GM12878 (cell line): ENCODE measurements around the gene MARCHF2. TPM values are rescaled to one million over a fixed set of nuclear protein-coding genes. Genes with fewer than 3 reads are reported as not detected.

Source experiments
- ATAC-seq: fragments of 200-7000 bp; cut with Tn5 transposase; 3 replicates; pipeline ENCODE4 v1.9.1; 2020; ENCODE audit warnings: mild to moderate bottlenecking, moderate library complexity
- BruUV-seq: library from RNA; stranded (reverse); fragments of 400-500 nt; replicated peaks from 2 replicates; lab custom pipeline; 2021; lab: Mats Ljungman, UMichigan
- CTCF ChIA-PET: fragments of 300-600 bp; sonication (Branson Sonifier 250); formaldehyde crosslinking; extraction: SDS; loops from one replicate; lab custom pipeline; 2021; ENCODE audit warnings: inconsistent platforms; lab: Yijun Ruan, JAX
- POLR2A ChIA-PET: fragments of 350-600 bp; formaldehyde crosslinking; extraction: SDS; loops from one replicate; lab custom pipeline; 2021; ENCODE audit warnings: inconsistent platforms; lab: Charles Lee
- RAD21 ChIA-PET: fragments of 300-600 bp; sonication (Branson Sonifier 250); formaldehyde crosslinking; loops from one replicate; lab custom pipeline; 2023; ENCODE audit warnings: antibody characterized with exemption; ENCODE audit not compliant: unreplicated experiment; lab: Charles Lee
- SMC1A ChIA-PET: fragments of 300-600 bp; sonication (Branson Sonifier 250); formaldehyde crosslinking; loops from one replicate; lab custom pipeline; 2023; ENCODE audit not compliant: unreplicated experiment, uncharacterized antibody; lab: Charles Lee
- DNase-seq: peaks from one replicate; pipeline ENCODE4 v3.0.0-alpha.2; 2011; ENCODE audit warnings: low read depth, low spot score
- FAIRE-seq: peaks from 3 replicates; lab custom pipeline; 2011; peaks lifted over from hg19 to GRCh38; lab: Jason Lieb, UNC
- H2AFZ ChIP-seq: 2 replicates; pipeline ENCODE4 v1.6.0; 2011; ENCODE audit warnings: low read depth, low read length, control low read depth; ENCODE audit not compliant: control insufficient read depth
- H3K27ac ChIP-seq: 2 replicates; pipeline ENCODE4 v1.5.1; 2011; ENCODE audit warnings: control low read depth; ENCODE audit not compliant: control insufficient read depth, insufficient read depth
- H3K27me3 ChIP-seq, 2 experiments: replicated peaks in 1 of 2; 2 replicates each; pipeline versions ENCODE4 v1.6.0 to v1.6.1; 2011; ENCODE audit warnings: low read length in 1 of 2; ENCODE audit not compliant: control insufficient read depth in 2 of 2, insufficient read depth in 2 of 2
- H3K36me3 ChIP-seq, 2 experiments: 2 replicates each; pipeline ENCODE4 v1.5.1; 2011; ENCODE audit warnings: low read length in 1 of 2; ENCODE audit not compliant: control insufficient read depth in 2 of 2, insufficient read depth in 2 of 2
- H3K4me1 ChIP-seq: 2 replicates; pipeline ENCODE4 v1.6.1; 2011; ENCODE audit warnings: mild to moderate bottlenecking, low read length, moderate library complexity, mixed read lengths; ENCODE audit not compliant: control insufficient read depth, insufficient read depth
- H3K4me2 ChIP-seq: 2 replicates; pipeline ENCODE4 v1.6.0; 2011; ENCODE audit warnings: control low read depth; ENCODE audit not compliant: control insufficient read depth, insufficient read depth
- H3K4me3 ChIP-seq: fragments of 200-600 bp; sonication (generic); 2 replicates; pipeline ENCODE4 v1.5.1; 2016
- H3K79me2 ChIP-seq: 2 replicates; pipeline ENCODE4 v1.6.0; 2011; ENCODE audit warnings: low read length; ENCODE audit not compliant: control insufficient read depth, insufficient read depth
- H3K9ac ChIP-seq: 2 replicates; pipeline ENCODE4 v1.8.0; 2011; ENCODE audit warnings: low read length, control low read depth, mixed read lengths; ENCODE audit not compliant: control insufficient read depth, insufficient read depth
- H3K9me3 ChIP-seq: replicated peaks from 3 replicates; pipeline ENCODE4 v1.5.1; 2011; ENCODE audit warnings: mild to moderate bottlenecking, low read length; ENCODE audit not compliant: control insufficient read depth, insufficient read depth
- H4K20me1 ChIP-seq: 2 replicates; pipeline ENCODE4 v1.6.0; 2011; ENCODE audit not compliant: control insufficient read depth, insufficient read depth
- CBX3 ChIP-seq: fragments of 200-600 bp; sonication (generic); IDR thresholded peaks from 2 replicates; pipeline ENCODE4 v1.6.1; 2016; ENCODE audit warnings: low read depth, borderline replicate concordance
- CBX5 ChIP-seq: sonication (generic); IDR thresholded peaks from 2 replicates; pipeline ENCODE4 v1.6.1; 2016; ENCODE audit warnings: low read depth, moderate library complexity, mild to moderate bottlenecking, inconsistent platforms
- ESRRA ChIP-seq: IDR thresholded peaks from 2 replicates; pipeline ENCODE4 v1.6.1; 2012; ENCODE audit warnings: mild to moderate bottlenecking, low read length, improper control_type of control experiment
- HCFC1 ChIP-seq: fragments of 150-350 bp; IDR thresholded peaks from 2 replicates; pipeline ENCODE4 v1.6.1; 2014; ENCODE audit warnings: low read length
- IRF5 ChIP-seq: fragments of 450-650 bp; IDR thresholded peaks from 2 replicates; pipeline ENCODE4 v1.6.1; 2017; ENCODE audit warnings: borderline replicate concordance
- POU2F2 ChIP-seq: IDR thresholded peaks from 3 replicates; pipeline ENCODE4 v1.6.1; 2011; ENCODE audit warnings: low read depth, mild to moderate bottlenecking, low read length, borderline replicate concordance
- RELB ChIP-seq: fragments of 450-650 bp; IDR thresholded peaks from 2 replicates; pipeline ENCODE4 v1.6.1; 2017; ENCODE audit warnings: low read depth, mild to moderate bottlenecking, moderate library complexity
- STAT3 ChIP-seq: IDR thresholded peaks from 2 replicates; pipeline ENCODE4 v1.6.1; 2011; ENCODE audit warnings: low read depth, low read length, improper control_type of control experiment
- SUPT20H ChIP-seq: IDR thresholded peaks from 2 replicates; pipeline ENCODE4 v1.6.1; 2011; ENCODE audit warnings: low read depth, mild to moderate bottlenecking, low read length, moderate library complexity, borderline replicate concordance; ENCODE audit not compliant: control insufficient read depth
- TCF12 ChIP-seq: IDR thresholded peaks from 2 replicates; pipeline ENCODE4 v1.6.1; 2011; ENCODE audit warnings: low read depth, mild to moderate bottlenecking, low read length
- YBX1 ChIP-seq: fragments of 450-650 bp; IDR thresholded peaks from 2 replicates; pipeline ENCODE4 v1.6.1; 2016; ENCODE audit warnings: antibody characterized with exemption
- ZBTB33 ChIP-seq: fragments of 450-650 bp; IDR thresholded peaks from 2 replicates; pipeline ENCODE4 v1.6.1; 2017; ENCODE audit warnings: mild to moderate bottlenecking
- WGBS: methylation state at CpG from one replicate; pipeline ENCODE4 v1.1.6; 2016; ENCODE audit warnings: low lambda C conversion rate; ENCODE audit not compliant: insufficient replicate concordance, insufficient coverage; ENCODE audit errors: missing lambda C conversion rate; 5-methylcytosine and 5-hydroxymethylcytosine counted together
- in situ Hi-C: fragments of 300-500 bp; cut with MboI; formaldehyde crosslinking; loops from 9 replicates; pipeline ENCODE4 v1.14.3; 2018; ENCODE audit warnings: mixed read lengths
- intact Hi-C: fragments of 100-400 bp; cut with micrococcal nuclease; formaldehyde crosslinking; loops from one replicate; pipeline ENCODE4 v1.14.2; 2022; ENCODE audit not compliant: unreplicated experiment
- polyA plus RNA-seq, 11 experiments: library from polyadenylated mRNA; depleted of rRNA in 4 of 11; unstranded in 6 of 11; stranded (reverse) in 5 of 11; fragments of >200 nt; fragmentation: Nextera tagmentation in 4 of 11; fragmentation: Illumina TruSeq in 1 of 11; extraction: Ambion mirVana in 4 of 11; extraction: Trizol in 1 of 11; gene quantifications; 1 replicate in 1 of 11; 2 replicates in 10 of 11; pipeline versions ENCODE4 v1.2.1 to v1.2.3, GENCODE V29; 2011 to 2016; ENCODE audit warnings: inconsistent platforms in 2 of 11, missing spikeins in 2 of 11, low read depth in 1 of 11
- total RNA-seq, 4 experiments: library from RNA; depleted of rRNA in 3 of 4; stranded (reverse); fragments of >200 nt in 3 of 4; fragmentation: Illumina TruSeq in 1 of 4; extraction: Trizol in 1 of 4; gene quantifications; 2 replicates each; pipeline versions ENCODE4 v1.2.1 to v1.2.3, GENCODE V29; 2013 to 2021
- TF ChIP-seq, protein P1 (sequence below): IDR thresholded peaks from 2 replicates; pipeline ENCODE4 v1.6.1; 2012; ENCODE audit warnings: mild to moderate bottlenecking, low read depth, low read length

MARCHF2 gene
- total and polyA plus RNA-seq, 10 of the 15 experiments (the other 5 are each of a cell fraction or from before 2014, with no cell fraction given) = 1.6 to 30.3 (median 10.8) TPM

DNA sequence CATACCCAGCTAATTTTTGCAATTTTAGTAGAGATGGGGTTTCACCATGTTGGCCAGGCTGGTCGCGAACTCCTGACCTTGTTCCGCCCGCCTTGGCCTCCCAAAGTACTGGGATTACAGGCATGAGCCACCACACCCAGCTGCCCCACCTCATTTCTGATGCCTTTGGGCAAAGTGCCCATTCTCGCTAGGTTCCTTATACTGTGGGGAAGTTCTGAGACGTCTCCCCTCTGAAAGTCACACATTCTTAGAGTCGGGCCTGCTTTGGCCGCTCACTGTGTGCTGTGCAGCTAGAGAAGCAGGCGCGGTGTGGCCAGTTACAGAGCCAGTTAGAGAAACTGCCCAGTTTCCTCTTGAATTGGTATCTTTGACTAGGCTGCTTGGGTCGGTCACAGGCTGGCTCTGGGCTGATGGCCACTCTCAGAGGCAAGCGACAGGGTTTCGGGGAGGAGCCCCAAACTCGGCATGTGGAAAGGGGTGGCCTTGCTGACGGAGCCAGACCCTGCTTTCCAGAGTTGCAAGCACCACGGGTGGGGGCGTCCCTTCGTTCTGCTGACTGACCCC is 71.3 kb downstream of the MARCHF2 start (continued):
- no peak for TF ChIP-seq IRF5
- TF ChIP-seq, all 136 proteins: peak for 0

DNA sequence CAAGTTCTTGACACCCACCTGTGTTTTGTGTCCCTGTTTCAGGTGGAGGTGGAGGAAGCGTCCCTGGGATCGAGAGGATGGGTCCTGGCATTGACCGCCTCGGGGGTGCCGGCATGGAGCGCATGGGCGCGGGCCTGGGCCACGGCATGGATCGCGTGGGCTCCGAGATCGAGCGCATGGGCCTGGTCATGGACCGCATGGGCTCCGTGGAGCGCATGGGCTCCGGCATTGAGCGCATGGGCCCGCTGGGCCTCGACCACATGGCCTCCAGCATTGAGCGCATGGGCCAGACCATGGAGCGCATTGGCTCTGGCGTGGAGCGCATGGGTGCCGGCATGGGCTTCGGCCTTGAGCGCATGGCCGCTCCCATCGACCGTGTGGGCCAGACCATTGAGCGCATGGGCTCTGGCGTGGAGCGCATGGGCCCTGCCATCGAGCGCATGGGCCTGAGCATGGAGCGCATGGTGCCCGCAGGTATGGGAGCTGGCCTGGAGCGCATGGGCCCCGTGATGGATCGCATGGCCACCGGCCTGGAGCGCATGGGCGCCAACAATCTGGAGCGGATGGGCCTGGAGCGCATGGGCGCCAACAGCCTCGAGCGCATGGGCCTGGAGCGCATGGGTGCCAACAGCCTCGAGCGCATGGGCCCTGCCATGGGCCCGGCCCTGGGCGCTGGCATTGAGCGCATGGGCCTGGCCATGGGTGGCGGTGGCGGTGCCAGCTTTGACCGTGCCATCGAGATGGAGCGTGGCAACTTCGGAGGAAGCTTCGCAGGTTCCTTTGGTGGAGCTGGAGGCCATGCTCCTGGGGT is 72.7 kb downstream of the MARCHF2 start:
- no peak overlapping the region for H3K27ac ChIP-seq
- peaks cover 7% of the 10 kb centered on the region for H3K79me2 ChIP-seq
- ATAC-seq (no peak), FAIRE-seq (no peak), DNase-seq (no peak)
- no peak overlapping the region for H3K9ac ChIP-seq
- no peak overlapping the region for H3K4me2 ChIP-seq
- peaks cover 5% of the 10 kb centered on the region for H4K20me1 ChIP-seq
- no peak overlapping the region for H3K4me3 ChIP-seq
- POLR2A ChIA-PET = no interaction called here
- H3K27me3 ChIP-seq = no peaks in the 10 kb centered on the region
- 99% methylated on average over 62 of the region's 62 CpGs for WGBS
- CTCF ChIA-PET = no interaction called here
- no peaks in the 10 kb centered on the region for H3K9me3 ChIP-seq
- intact Hi-C loops (no loop called here), in situ Hi-C loops (no loop called here)
- H2AFZ ChIP-seq = no peak overlapping the region
- RAD21 ChIA-PET = no interaction called here
- SMC1A ChIA-PET = no interaction called here
- TSS peak; percentile 79 for BruUV-seq
- peaks cover 7% of the 10 kb centered on the region for H3K4me1 ChIP-seq
- H3K36me3 ChIP-seq = peaks cover 48 to 60% of the 10 kb centered on the region in 2 experiments
- TF ChIP-seq, protein P1, sequence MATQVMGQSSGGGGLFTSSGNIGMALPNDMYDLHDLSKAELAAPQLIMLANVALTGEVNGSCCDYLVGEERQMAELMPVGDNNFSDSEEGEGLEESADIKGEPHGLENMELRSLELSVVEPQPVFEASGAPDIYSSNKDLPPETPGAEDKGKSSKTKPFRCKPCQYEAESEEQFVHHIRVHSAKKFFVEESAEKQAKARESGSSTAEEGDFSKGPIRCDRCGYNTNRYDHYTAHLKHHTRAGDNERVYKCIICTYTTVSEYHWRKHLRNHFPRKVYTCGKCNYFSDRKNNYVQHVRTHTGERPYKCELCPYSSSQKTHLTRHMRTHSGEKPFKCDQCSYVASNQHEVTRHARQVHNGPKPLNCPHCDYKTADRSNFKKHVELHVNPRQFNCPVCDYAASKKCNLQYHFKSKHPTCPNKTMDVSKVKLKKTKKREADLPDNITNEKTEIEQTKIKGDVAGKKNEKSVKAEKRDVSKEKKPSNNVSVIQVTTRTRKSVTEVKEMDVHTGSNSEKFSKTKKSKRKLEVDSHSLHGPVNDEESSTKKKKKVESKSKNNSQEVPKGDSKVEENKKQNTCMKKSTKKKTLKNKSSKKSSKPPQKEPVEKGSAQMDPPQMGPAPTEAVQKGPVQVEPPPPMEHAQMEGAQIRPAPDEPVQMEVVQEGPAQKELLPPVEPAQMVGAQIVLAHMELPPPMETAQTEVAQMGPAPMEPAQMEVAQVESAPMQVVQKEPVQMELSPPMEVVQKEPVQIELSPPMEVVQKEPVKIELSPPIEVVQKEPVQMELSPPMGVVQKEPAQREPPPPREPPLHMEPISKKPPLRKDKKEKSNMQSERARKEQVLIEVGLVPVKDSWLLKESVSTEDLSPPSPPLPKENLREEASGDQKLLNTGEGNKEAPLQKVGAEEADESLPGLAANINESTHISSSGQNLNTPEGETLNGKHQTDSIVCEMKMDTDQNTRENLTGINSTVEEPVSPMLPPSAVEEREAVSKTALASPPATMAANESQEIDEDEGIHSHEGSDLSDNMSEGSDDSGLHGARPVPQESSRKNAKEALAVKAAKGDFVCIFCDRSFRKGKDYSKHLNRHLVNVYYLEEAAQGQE = no peak
- TF ChIP-seq SUPT20H (no peak), HCFC1 (no peak), ESRRA (no peak), POU2F2 (no peak), ZBTB33 (no peak), YBX1 (no peak), STAT3 (no peak), RELB (no peak), TCF12 (no peak), CBX3 (no peak), CBX5 (no peak)
